ENCODE data around the gene PDE4D. TPM values are rescaled to one million over a fixed set of nuclear protein-coding genes. Genes with fewer than 3 reads are reported as not detected.

PDE4D gene
- total RNA-seq, 2 donors from 2014 or later, result 116 to 154 TPM

- H3K9me3 Mint-ChIP-seq, result peaks cover 3 to 6% of the 10 kb centered on the region in 2 donors
- H3K4me1 Mint-ChIP-seq (ENCODE audit: low read depth), result peaks cover 38% of the 10 kb centered on the region
- DNase-seq, result no peak
- ATAC-seq (replicated peaks in 1 of 2), result no peak
- no peak overlapping the region for H3K4me3 Mint-ChIP-seq
- no peaks in the 10 kb centered on the region for H3K27me3 Mint-ChIP-seq (ENCODE audit: low read depth)
- H3K27ac Mint-ChIP-seq, result no peak overlapping the region
- H3K36me3 Mint-ChIP-seq (ENCODE audit: insufficient read depth in 2 of 2), result no peaks in the 10 kb centered on the region
These were observed 789.0 kb downstream of the PDE4D start for GRCh38 chr5:59104400-59105127.

GRCh38 chr5:59103303-59103702 is 790.2 kb downstream of the PDE4D start:
- DNase-seq, result no peak
- H3K4me1 Mint-ChIP-seq (ENCODE audit: low read depth), result peaks cover 51% of the 10 kb centered on the region
- H3K27me3 Mint-ChIP-seq (ENCODE audit: low read depth), result no peaks in the 10 kb centered on the region
- no peak for ATAC-seq (replicated peaks in 1 of 2)
- H3K9me3 Mint-ChIP-seq, result peaks cover 3 to 6% of the 10 kb centered on the region in 2 donors
- H3K36me3 Mint-ChIP-seq (ENCODE audit: insufficient read depth in 2 of 2), result no peaks in the 10 kb centered on the region
- H3K27ac Mint-ChIP-seq, result no peak overlapping the region
- no peak overlapping the region for H3K4me3 Mint-ChIP-seq

DNA sequence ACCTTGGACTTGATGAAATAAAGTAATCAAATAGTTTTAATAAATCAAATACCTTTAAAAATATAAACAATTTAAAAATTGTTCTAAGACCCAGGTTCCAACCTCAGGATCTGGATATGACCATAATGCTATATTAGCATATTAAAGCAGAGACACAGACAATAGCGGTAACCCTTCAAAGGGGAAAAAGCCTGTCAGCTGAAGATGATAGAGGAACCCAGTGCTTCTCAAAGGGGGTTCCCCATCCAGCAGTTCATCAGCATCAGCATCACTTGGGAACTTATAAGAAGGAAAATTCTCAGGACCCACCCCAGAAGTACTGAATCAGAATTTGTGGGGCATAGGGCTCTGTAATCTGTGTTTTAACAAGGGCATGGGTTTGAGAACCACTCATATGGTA is 791.1 kb downstream of the PDE4D start:
- no peak for DNase-seq
- no peaks in the 10 kb centered on the region for H3K27me3 Mint-ChIP-seq (ENCODE audit: low read depth)
- peaks cover 2 to 3% of the 10 kb centered on the region in 2 donors for H3K9me3 Mint-ChIP-seq
- no peak for ATAC-seq (replicated peaks in 1 of 2)
- H3K4me1 Mint-ChIP-seq (ENCODE audit: low read depth), result peaks cover 53% of the 10 kb centered on the region
- H3K27ac Mint-ChIP-seq, result peak overlapping the region; percentile 49
- no peaks in the 10 kb centered on the region for H3K36me3 Mint-ChIP-seq (ENCODE audit: insufficient read depth in 2 of 2)
- H3K4me3 Mint-ChIP-seq, result peak overlapping the region in 1 of 2 donors; percentile 19

DNA sequence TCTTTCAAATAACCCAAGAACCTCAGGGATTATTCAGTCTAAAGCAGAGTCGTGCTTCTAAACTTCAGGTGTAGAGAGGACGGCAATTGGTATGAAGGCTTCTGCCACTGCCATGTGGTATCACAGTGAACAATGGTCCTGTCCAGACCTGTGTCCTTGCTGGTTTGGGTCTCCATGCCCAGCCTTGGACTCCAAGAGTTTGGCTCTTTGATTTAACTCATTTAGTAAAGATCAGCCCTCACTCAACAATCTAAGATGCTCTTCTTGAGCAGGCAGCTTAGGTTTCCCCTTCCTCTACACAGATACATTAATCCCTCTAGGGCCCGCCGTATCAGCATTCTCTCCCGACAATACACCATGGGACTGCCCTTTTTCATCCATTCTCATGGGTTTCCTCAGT is 792.7 kb downstream of the PDE4D start:
- ATAC-seq (replicated peaks in 1 of 2) (no peak), DNase-seq (no peak)
- Mint-ChIP-seq H3K36me3 (ENCODE audit: insufficient read depth in 2 of 2) (peaks cover 3 to 5% of the 10 kb centered on the region in 2 donors), H3K27ac (no peak overlapping the region), H3K4me1 (ENCODE audit: low read depth) (peaks cover 59% of the 10 kb centered on the region), H3K4me3 (no peak overlapping the region), H3K27me3 (ENCODE audit: low read depth) (peaks cover 6% of the 10 kb centered on the region), H3K9me3 (peaks cover 3 to 6% of the 10 kb centered on the region in 2 donors)

DNA sequence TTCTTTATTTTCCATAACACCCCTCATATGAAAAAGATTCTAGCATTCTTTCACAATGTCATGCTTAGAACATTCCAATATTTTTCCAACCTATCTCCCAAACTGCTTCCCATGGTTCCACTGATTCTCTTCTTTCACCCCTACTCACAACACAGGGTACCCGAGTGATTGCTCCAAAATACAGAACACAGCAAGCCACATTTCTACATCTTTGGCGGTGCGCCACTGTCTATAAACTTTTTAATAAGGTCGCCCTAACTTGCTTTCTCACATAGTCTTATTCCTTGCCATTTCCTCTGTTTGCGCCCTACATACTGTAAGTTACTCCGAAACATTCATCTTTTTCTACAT is 793.6 kb downstream of the PDE4D start:
- H3K27me3 Mint-ChIP-seq (ENCODE audit: low read depth), result peaks cover 6% of the 10 kb centered on the region
- ATAC-seq (replicated peaks in 1 of 2) (no peak), DNase-seq (no peak)
- peaks cover 3 to 7% of the 10 kb centered on the region in 2 donors for H3K9me3 Mint-ChIP-seq
- H3K4me1 Mint-ChIP-seq (ENCODE audit: low read depth), result peaks cover 55% of the 10 kb centered on the region
- H3K4me3 Mint-ChIP-seq, result peak overlapping the region; percentile 38 to 53
- peaks cover 3 to 7% of the 10 kb centered on the region in 2 donors for H3K36me3 Mint-ChIP-seq (ENCODE audit: insufficient read depth in 2 of 2)
- H3K27ac Mint-ChIP-seq, result peak overlapping the region; percentile 30

- Mint-ChIP-seq H3K36me3 (ENCODE audit: insufficient read depth in 2 of 2) (peaks cover 3 to 7% of the 10 kb centered on the region in 2 donors), H3K4me1 (ENCODE audit: low read depth) (peaks cover 51% of the 10 kb centered on the region), H3K9me3 (peaks cover 3 to 7% of the 10 kb centered on the region in 2 donors)
These were observed 794.1 kb downstream of the PDE4D start for GRCh38 chr5:59099270-59099994.

GRCh38 chr5:59098743-59099142 is 794.8 kb downstream of the PDE4D start:
- peak overlapping the region in 1 of 2 donors; percentile 53 for H3K4me3 Mint-ChIP-seq
- H3K27ac Mint-ChIP-seq, result peak overlapping the region; percentile 25

More at GRCh38 chr5:59099270-59099994, 794.1 kb downstream of the PDE4D start:
- DNase-seq, result peak; percentile 60 to 65
- Mint-ChIP-seq H3K4me3 (peak overlapping the region; percentile 38 to 53), H3K27me3 (ENCODE audit: low read depth) (peaks cover 6% of the 10 kb centered on the region), H3K27ac (peak overlapping the region; percentile 25)
- ATAC-seq (replicated peaks in 1 of 2), result peak; percentile 99

GRCh38 chr5:59097712-59098111 is 795.8 kb downstream of the PDE4D start:
- H3K9me3 Mint-ChIP-seq, result peaks cover 3 to 9% of the 10 kb centered on the region in 2 donors
- H3K4me3 Mint-ChIP-seq, result no peak overlapping the region
- DNase-seq, result no peak
- H3K27me3 Mint-ChIP-seq (ENCODE audit: low read depth), result peaks cover 6% of the 10 kb centered on the region
- peaks cover 62% of the 10 kb centered on the region for H3K4me1 Mint-ChIP-seq (ENCODE audit: low read depth)
- peak overlapping the region; percentile 27 for H3K27ac Mint-ChIP-seq
- peaks cover 3 to 9% of the 10 kb centered on the region in 2 donors for H3K36me3 Mint-ChIP-seq (ENCODE audit: insufficient read depth in 2 of 2)
- no peak for ATAC-seq (replicated peaks in 1 of 2)

More at GRCh38 chr5:59098743-59099142, 794.8 kb downstream of the PDE4D start:
- peaks cover 6% of the 10 kb centered on the region for H3K27me3 Mint-ChIP-seq (ENCODE audit: low read depth)
- peaks cover 55% of the 10 kb centered on the region for H3K4me1 Mint-ChIP-seq (ENCODE audit: low read depth)
- DNase-seq (no peak), ATAC-seq (replicated peaks in 1 of 2) (peak; percentile 31 to 32)
- peaks cover 3 to 7% of the 10 kb centered on the region in 2 donors for H3K36me3 Mint-ChIP-seq (ENCODE audit: insufficient read depth in 2 of 2)
- peaks cover 3 to 7% of the 10 kb centered on the region in 2 donors for H3K9me3 Mint-ChIP-seq

DNA sequence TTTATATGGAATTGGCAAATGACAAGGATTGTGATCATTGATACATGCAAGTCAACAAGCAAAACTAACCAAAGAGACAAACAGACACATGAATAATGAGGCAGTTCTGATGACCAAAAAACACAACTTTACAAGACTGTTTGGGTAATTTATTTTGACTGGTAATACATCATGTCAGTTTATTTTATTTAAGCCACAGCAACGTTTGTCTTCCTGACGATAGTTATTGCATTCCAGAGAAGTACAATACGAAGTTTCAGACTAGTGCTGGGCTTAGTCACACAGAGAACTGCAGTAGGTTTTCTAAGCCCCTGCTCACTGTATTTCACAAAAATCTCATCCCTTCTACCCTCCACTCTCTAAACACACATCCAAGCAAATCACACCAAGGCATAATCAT is 796.4 kb downstream of the PDE4D start:
- Mint-ChIP-seq H3K4me1 (ENCODE audit: low read depth) (peaks cover 68% of the 10 kb centered on the region), H3K27me3 (ENCODE audit: low read depth) (peaks cover 6% of the 10 kb centered on the region), H3K9me3 (peaks cover 3 to 9% of the 10 kb centered on the region in 2 donors), H3K36me3 (ENCODE audit: insufficient read depth in 2 of 2) (peaks cover 3 to 9% of the 10 kb centered on the region in 2 donors), H3K4me3 (no peak overlapping the region), H3K27ac (no peak overlapping the region)
- no peak for ATAC-seq (replicated peaks in 1 of 2)
- DNase-seq, result no peak

DNA sequence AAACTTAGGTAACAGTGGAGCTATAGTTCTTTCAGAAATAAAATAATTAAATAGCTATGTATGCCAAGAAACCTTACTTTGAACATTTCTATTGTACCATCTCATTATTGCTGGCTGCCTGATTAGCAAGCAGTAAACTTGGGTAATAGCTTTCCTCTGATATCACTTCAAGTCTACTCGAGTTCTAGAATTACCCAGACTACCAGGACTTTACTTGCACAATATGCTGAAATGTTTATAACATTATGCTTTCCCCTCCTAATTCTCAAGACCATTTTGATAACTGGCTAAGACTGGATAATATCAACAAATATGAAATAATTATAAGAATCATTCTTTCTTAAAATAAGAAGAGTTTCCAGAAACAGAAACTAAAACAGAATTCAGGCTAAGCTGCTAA is 798.0 kb downstream of the PDE4D start:
- peaks cover 62% of the 10 kb centered on the region for H3K4me1 Mint-ChIP-seq (ENCODE audit: low read depth)

GRCh38 chr5:59094864-59095263 is 798.7 kb downstream of the PDE4D start:
- ATAC-seq (replicated peaks in 1 of 2), result no peak
- peaks cover 57% of the 10 kb centered on the region for H3K4me1 Mint-ChIP-seq (ENCODE audit: low read depth)
- H3K27me3 Mint-ChIP-seq (ENCODE audit: low read depth), result peaks cover 6% of the 10 kb centered on the region
- H3K27ac Mint-ChIP-seq, result no peak overlapping the region
- H3K9me3 Mint-ChIP-seq, result peaks cover 0 to 9% of the 10 kb centered on the region in 2 donors
- DNase-seq, result no peak
- peaks cover 3 to 9% of the 10 kb centered on the region in 2 donors for H3K36me3 Mint-ChIP-seq (ENCODE audit: insufficient read depth in 2 of 2)
- no peak overlapping the region for H3K4me3 Mint-ChIP-seq

More for the DNA sequence above, 798.0 kb downstream of the PDE4D start:
- H3K36me3 Mint-ChIP-seq (ENCODE audit: insufficient read depth in 2 of 2), result peaks cover 3 to 9% of the 10 kb centered on the region in 2 donors
- DNase-seq (no peak), ATAC-seq (replicated peaks in 1 of 2) (no peak)
- H3K27ac Mint-ChIP-seq, result peak overlapping the region; percentile 5
- H3K4me3 Mint-ChIP-seq, result no peak overlapping the region
- H3K9me3 Mint-ChIP-seq, result peaks cover 3 to 9% of the 10 kb centered on the region in 2 donors
- H3K27me3 Mint-ChIP-seq (ENCODE audit: low read depth), result peaks cover 6% of the 10 kb centered on the region

GRCh38 chr5:59093329-59093728 is 800.2 kb downstream of the PDE4D start:
- peaks cover 3 to 9% of the 10 kb centered on the region in 2 donors for H3K36me3 Mint-ChIP-seq (ENCODE audit: insufficient read depth in 2 of 2)
- peak overlapping the region in 1 of 2 donors; percentile 21 for H3K4me3 Mint-ChIP-seq
- H3K27me3 Mint-ChIP-seq (ENCODE audit: low read depth), result peaks cover 6% of the 10 kb centered on the region
- peaks cover 0 to 9% of the 10 kb centered on the region in 2 donors for H3K9me3 Mint-ChIP-seq
- DNase-seq, result no peak
- peaks cover 41% of the 10 kb centered on the region for H3K4me1 Mint-ChIP-seq (ENCODE audit: low read depth)
- no peak overlapping the region for H3K27ac Mint-ChIP-seq
- no peak for ATAC-seq (replicated peaks in 1 of 2)

- Mint-ChIP-seq H3K4me3 (peak overlapping the region; percentile 18 to 36), H3K4me1 (ENCODE audit: low read depth) (peaks cover 37% of the 10 kb centered on the region), H3K36me3 (ENCODE audit: insufficient read depth in 2 of 2) (peaks cover 3 to 9% of the 10 kb centered on the region in 2 donors), H3K9me3 (peaks cover 0 to 9% of the 10 kb centered on the region in 2 donors), H3K27ac (no peak overlapping the region), H3K27me3 (ENCODE audit: low read depth) (peaks cover 6% of the 10 kb centered on the region)
- ATAC-seq (replicated peaks in 1 of 2), result no peak
- no peak for DNase-seq
These were observed 800.8 kb downstream of the PDE4D start for GRCh38 chr5:59092758-59093157.

Data from activated T-cell treated with anti-CD3 and anti-CD28 coated beads, Interleukin-2, amount 50 U/mL, for 72 hours (primary cell).